ENCODE data around the gene LTK. TPM values are rescaled to one million over a fixed set of nuclear protein-coding genes. Genes with fewer than 3 reads are reported as not detected.

The LTK gene
- total RNA-seq, 3 donors from 2014 or later (not counting 1 experiment from before 2014, with no cell fraction given): 0.56 to 4.9 (median 1.7) TPM

- Mint-ChIP-seq H3K4me1 (peaks cover 0 to under 1% of the 10 kb centered on the region in 2 donors), H3K27ac (no peak overlapping the region)
- intact Hi-C loops (cut with micrococcal nuclease): no loop called here
Observed at GRCh38 chr15:41550066-41550775, 36.6 kb upstream of the LTK start.

DNA sequence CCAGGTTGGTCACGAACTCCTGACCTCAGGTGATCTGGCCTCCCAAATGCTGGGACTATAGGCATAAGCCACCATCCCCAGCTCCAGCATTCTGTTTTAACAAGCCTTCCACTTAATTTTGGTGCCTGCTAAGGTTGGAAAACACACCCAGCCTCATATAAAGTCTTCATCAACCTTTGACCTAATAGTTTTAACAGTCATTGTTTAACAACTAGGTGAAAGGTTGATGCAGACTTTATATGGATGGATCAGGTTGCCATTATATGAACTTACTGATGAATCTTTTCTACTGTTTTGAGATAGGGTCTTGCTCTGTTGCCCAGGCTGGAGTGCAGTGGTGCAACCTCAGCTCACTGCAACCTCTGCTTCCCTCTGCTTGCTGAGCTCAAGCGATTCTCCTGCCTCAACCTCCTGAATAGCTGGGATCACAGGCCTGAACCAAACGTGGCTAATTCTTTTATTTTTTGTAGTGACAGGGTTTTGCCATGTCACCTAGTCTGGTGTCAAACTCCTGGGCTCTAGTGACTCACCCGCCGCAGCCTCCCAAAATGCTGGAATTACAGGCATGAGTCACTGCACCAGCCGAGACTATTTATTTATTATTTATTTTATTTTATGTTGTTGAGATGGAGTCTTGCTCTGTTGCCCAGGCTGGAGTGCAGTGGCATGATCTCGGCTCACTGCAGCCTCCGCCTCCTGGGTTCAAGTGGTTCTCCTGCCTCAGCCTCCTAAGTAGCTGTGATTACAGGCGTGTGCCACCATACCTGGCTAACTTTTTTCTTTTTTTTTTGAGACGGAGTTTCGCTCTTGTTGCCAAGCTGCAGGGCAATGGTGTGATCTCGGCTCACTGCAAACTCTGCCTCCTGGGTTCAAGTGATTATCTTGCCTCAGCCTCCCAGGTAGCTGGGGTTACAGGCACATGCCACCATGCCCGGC is 33.5 kb upstream of the LTK start:
- ATAC-seq (no peak), DNase-seq (no peak)
- no peaks in the 10 kb centered on the region for H3K36me3 Mint-ChIP-seq
- no peak overlapping the region for H3K4me3 Mint-ChIP-seq
- no peaks in the 10 kb centered on the region for H3K27me3 Mint-ChIP-seq (ENCODE audit: low read depth in 2 of 2)
- 88% methylated on average over 10 of the region's 13 CpGs for WGBS (ENCODE audit: insufficient coverage)
- intact Hi-C loops (cut with micrococcal nuclease): no loop called here
- H3K27ac Mint-ChIP-seq: no peak overlapping the region
- no peaks in the 10 kb centered on the region for H3K9me3 Mint-ChIP-seq
- TF ChIP-seq, protein P1, sequence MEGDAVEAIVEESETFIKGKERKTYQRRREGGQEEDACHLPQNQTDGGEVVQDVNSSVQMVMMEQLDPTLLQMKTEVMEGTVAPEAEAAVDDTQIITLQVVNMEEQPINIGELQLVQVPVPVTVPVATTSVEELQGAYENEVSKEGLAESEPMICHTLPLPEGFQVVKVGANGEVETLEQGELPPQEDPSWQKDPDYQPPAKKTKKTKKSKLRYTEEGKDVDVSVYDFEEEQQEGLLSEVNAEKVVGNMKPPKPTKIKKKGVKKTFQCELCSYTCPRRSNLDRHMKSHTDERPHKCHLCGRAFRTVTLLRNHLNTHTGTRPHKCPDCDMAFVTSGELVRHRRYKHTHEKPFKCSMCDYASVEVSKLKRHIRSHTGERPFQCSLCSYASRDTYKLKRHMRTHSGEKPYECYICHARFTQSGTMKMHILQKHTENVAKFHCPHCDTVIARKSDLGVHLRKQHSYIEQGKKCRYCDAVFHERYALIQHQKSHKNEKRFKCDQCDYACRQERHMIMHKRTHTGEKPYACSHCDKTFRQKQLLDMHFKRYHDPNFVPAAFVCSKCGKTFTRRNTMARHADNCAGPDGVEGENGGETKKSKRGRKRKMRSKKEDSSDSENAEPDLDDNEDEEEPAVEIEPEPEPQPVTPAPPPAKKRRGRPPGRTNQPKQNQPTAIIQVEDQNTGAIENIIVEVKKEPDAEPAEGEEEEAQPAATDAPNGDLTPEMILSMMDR (IDR thresholded peaks at IDR 0.05): no peak
- Histone ChIP-seq H3K27me3 (ENCODE audit: control insufficient read depth, insufficient read depth, low read length) (no peaks in the 10 kb centered on the region), H3K36me3 (ENCODE audit: control insufficient read depth, insufficient read depth, low read length) (no peaks in the 10 kb centered on the region), H3K4me1 (ENCODE audit: control insufficient read depth, insufficient read depth, low read length) (peaks cover 15% of the 10 kb centered on the region), H3K4me3 (ENCODE audit: low read length) (no peak overlapping the region), H3K9me3 (ENCODE audit: control insufficient read depth, insufficient read depth, low read length) (no peaks in the 10 kb centered on the region), H3K27ac (ENCODE audit: low read length) (no peak overlapping the region)
- H3K4me1 Mint-ChIP-seq: peaks cover 16 to 18% of the 10 kb centered on the region in 2 donors

More at GRCh38 chr15:41550066-41550775, 36.6 kb upstream of the LTK start:
- H3K4me3 Mint-ChIP-seq: no peak overlapping the region
- 93% methylated on average over 9 of the region's 9 CpGs for WGBS (ENCODE audit: insufficient coverage)
- H3K36me3 ChIP-seq (ENCODE audit: control insufficient read depth, insufficient read depth, low read length): no peaks in the 10 kb centered on the region
- no peaks in the 10 kb centered on the region for H3K27me3 ChIP-seq (ENCODE audit: control insufficient read depth, insufficient read depth, low read length)
- no peaks in the 10 kb centered on the region for H3K9me3 Mint-ChIP-seq
- no peaks in the 10 kb centered on the region for H3K9me3 ChIP-seq (ENCODE audit: control insufficient read depth, insufficient read depth, low read length)
- no peaks in the 10 kb centered on the region for H3K4me1 ChIP-seq (ENCODE audit: control insufficient read depth, insufficient read depth, low read length)
- ATAC-seq: no peak
- H3K27ac ChIP-seq (ENCODE audit: low read length): no peak overlapping the region
- H3K27me3 Mint-ChIP-seq (ENCODE audit: low read depth in 2 of 2): peaks cover 0 to 5% of the 10 kb centered on the region in 2 donors
- TF ChIP-seq, protein P1 (IDR thresholded peaks at IDR 0.05): no peak
- DNase-seq: no peak
- H3K4me3 ChIP-seq (ENCODE audit: low read length): no peak overlapping the region
- H3K36me3 Mint-ChIP-seq: no peaks in the 10 kb centered on the region

DNA sequence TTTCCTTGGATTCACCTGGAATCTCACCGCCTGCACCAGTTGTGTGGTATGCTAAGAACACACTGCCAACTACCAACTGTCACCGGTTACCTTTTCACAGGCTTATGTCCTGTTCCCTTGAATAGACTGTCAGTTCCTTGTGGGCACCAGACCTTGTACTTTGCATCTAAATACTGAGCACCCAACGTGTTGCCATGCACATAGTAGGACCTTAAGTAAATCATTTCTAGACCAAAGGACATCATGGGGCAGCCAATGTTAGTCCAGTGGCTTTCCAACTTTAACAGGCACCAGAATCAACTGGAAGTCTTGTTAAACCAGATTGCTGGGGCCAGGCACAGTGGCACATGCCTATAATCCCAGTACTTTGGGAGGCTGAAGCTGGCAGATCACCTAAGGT is 31.6 kb upstream of the LTK start:
- no peak overlapping the region for H3K4me3 ChIP-seq (ENCODE audit: low read length)
- intact Hi-C loops (cut with micrococcal nuclease): no loop called here
- ATAC-seq (no peak), DNase-seq (no peak)
- no peaks in the 10 kb centered on the region for H3K9me3 Mint-ChIP-seq
- no peaks in the 10 kb centered on the region for H3K27me3 ChIP-seq (ENCODE audit: control insufficient read depth, insufficient read depth, low read length)
- no peaks in the 10 kb centered on the region for H3K36me3 ChIP-seq (ENCODE audit: control insufficient read depth, insufficient read depth, low read length)
- H3K27ac ChIP-seq (ENCODE audit: low read length): no peak overlapping the region
- H3K4me1 Mint-ChIP-seq: peaks cover 16 to 18% of the 10 kb centered on the region in 2 donors
- 97% methylated on average over 3 of the region's 3 CpGs for WGBS (ENCODE audit: insufficient coverage)
- peak overlapping the region; percentile 82 to 89 for H3K27ac Mint-ChIP-seq
- H3K4me3 Mint-ChIP-seq: peak overlapping the region; percentile 91
- peaks cover 15% of the 10 kb centered on the region for H3K4me1 ChIP-seq (ENCODE audit: control insufficient read depth, insufficient read depth, low read length)
- H3K36me3 Mint-ChIP-seq: no peaks in the 10 kb centered on the region
- H3K27me3 Mint-ChIP-seq (ENCODE audit: low read depth in 2 of 2): no peaks in the 10 kb centered on the region
- H3K9me3 ChIP-seq (ENCODE audit: control insufficient read depth, insufficient read depth, low read length): no peaks in the 10 kb centered on the region
- TF ChIP-seq, protein P1 (IDR thresholded peaks at IDR 0.05): no peak

Measured in natural killer cell (primary cell).